Adrenal gland (tissue), 12 donors: ENCODE measurements around the gene DIAPH2. TPM values are rescaled to one million over a fixed set of nuclear protein-coding genes. Genes with fewer than 3 reads are reported as not detected.

Experiments
- DNase-seq, 7 donors: peaks; one replicate each; pipeline ENCODE4 v3.0.0-alpha.2; 2019 to 2020
- H3K27ac ChIP-seq, 5 donors: fragments of 200-600 bp; sonication (generic) in 4 of 5; 1 replicate in 3 of 5; 2 replicates in 2 of 5; pipeline versions ENCODE4 v1.5.1 to v1.8.0; 2016 to 2020; ENCODE audit warnings: mild to moderate bottlenecking in 1 of 5
- H3K27me3 ChIP-seq: fragments of 200-600 bp; 2 replicates; pipeline ENCODE4 v1.8.0; 2021
- H3K36me3 ChIP-seq, 2 donors: fragments of 200-600 bp; replicated peaks in 1 of 2; 1 replicate in 1 of 2; 2 replicates in 1 of 2; pipeline versions ENCODE4 v1.5.1 to v1.8.0; 2018 to 2022
- H3K4me1 ChIP-seq, 2 donors: fragments of 200-600 bp; replicated peaks in 1 of 2; 1 replicate in 1 of 2; 2 replicates in 1 of 2; pipeline versions ENCODE4 v1.5.1 to v1.8.0; 2018 to 2021
- H3K4me3 ChIP-seq, 4 donors: fragments of 200-600 bp; sonication (generic) in 3 of 4; one replicate each; pipeline ENCODE4 v1.5.1; 2016 to 2018
- H3K9me3 ChIP-seq, 3 donors: fragments of 200-600 bp; sonication (generic) in 1 of 3; replicated peaks in 1 of 3; 1 replicate in 2 of 3; 2 replicates in 1 of 3; pipeline versions ENCODE4 v1.5.1 to v1.8.0; 2016 to 2021
- POLR2A ChIP-seq, 2 donors: fragments of 450-650 bp; IDR thresholded peaks; one replicate each; pipeline ENCODE4 v1.6.1; 2017; ENCODE audit warnings: antibody characterized with exemption in 2 of 2, mild to moderate bottlenecking in 2 of 2, moderate library complexity in 1 of 2
- WGBS, 4 donors: extraction: QIAGEN DNeasy Blood & Tissue Kit in 2 of 4; methylation state at CpG; one replicate each; pipeline versions ENCODE4 v1.1.5 to v1.1.7; 2013 to 2017; 5-methylcytosine and 5-hydroxymethylcytosine counted together
- intact Hi-C, 2 donors: fragments of 100-400 bp; cut with DNase I; formaldehyde crosslinking; loops; one replicate each; pipeline versions ENCODE4 v1.14.1 to v1.15.0; 2022 to 2023
- polyA plus RNA-seq, 3 donors: library from polyadenylated mRNA; stranded (reverse); fragments of 200-250 nt in 2 of 3; fragments of 350-450 nt in 1 of 3; fragmentation: Illumina TruSeq in 1 of 3; extraction: RNeasy Lipid Tissue Mini Kit (QIAGEN cat#74804) in 1 of 3; gene quantifications; one replicate each; pipeline ENCODE4 v1.2.3, GENCODE V29; 2013 to 2014
- total RNA-seq, 9 donors: library from RNA; depleted of rRNA in 4 of 9; stranded (reverse); fragments of >200 nt in 4 of 9; fragments of 120-200 nt in 1 of 9; fragmentation: NEBNext Ultra II Directional in 1 of 9; extraction: Animal tissue kit (Norgen Biotek cat#: 25700) in 1 of 9; gene quantifications; one replicate each; pipeline versions ENCODE4 v1.1.0 to v1.2.4, GENCODE V29; 2013 to 2023
- TF ChIP-seq, protein P1 (sequence below), 6 experiments: fragments of 450-650 bp in 4 of 6; fragments of 200-600 bp in 2 of 6; sonication (generic) in 1 of 6; IDR thresholded peaks; 1 replicate in 5 of 6; 2 replicates in 1 of 6; pipeline versions ENCODE4 v1.5.1 to v1.8.0; 2016 to 2021; ENCODE audit warnings: antibody characterized with exemption in 6 of 6, mild to moderate bottlenecking in 2 of 6, moderate library complexity in 1 of 6
- donor health status: healthy with polysubstance abuse.
- donor health status: Bipolar disorder and iron deficiency.
- donor health status: DM: yes; HTN: yes; CAD: no.
- donor health status: DM: no; HTN: no; CAD: no.
- donor health status: DM: no; HTN: no; CAD: no.
- donor health status: DM: yes; HTN: yes; CAD: no.

The DIAPH2 gene
- total and polyA plus RNA-seq, 12 donors, result 3.2 to 33.3 (median 12.3) TPM

DNA sequence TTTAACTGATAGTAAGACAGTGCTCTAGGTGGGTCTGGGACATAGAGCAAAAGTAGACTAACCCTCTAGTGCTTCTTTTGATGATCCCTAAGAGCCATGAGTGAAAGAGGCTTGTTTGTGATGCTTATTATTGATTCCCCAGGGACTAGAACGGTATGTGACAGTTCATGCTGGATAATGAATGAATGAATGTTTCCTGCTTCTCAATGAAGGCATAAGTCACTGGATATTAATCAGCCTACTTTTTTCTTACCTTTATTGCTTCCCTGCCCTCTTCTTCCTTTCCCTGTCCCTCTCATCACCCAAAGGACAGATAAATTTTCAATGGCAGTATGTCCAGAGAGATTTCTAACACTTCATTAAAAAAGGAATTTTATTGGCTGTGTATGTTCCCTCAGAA, 685.3 kb downstream of the DIAPH2 start:
- intact Hi-C loops, result no loop called here
- WGBS, 4 donors, result 52 to 92% (median 72%) methylated on average over 1 of the region's 1 CpG
- Histone ChIP-seq H3K27me3 (no peaks in the 10 kb centered on the region), H3K4me3 (no peak overlapping the region), H3K27ac (no peak overlapping the region), H3K36me3 (no peaks in the 10 kb centered on the region), H3K9me3 (no peaks in the 10 kb centered on the region), H3K4me1 (no peaks in the 10 kb centered on the region)
- TF ChIP-seq, protein P1, sequence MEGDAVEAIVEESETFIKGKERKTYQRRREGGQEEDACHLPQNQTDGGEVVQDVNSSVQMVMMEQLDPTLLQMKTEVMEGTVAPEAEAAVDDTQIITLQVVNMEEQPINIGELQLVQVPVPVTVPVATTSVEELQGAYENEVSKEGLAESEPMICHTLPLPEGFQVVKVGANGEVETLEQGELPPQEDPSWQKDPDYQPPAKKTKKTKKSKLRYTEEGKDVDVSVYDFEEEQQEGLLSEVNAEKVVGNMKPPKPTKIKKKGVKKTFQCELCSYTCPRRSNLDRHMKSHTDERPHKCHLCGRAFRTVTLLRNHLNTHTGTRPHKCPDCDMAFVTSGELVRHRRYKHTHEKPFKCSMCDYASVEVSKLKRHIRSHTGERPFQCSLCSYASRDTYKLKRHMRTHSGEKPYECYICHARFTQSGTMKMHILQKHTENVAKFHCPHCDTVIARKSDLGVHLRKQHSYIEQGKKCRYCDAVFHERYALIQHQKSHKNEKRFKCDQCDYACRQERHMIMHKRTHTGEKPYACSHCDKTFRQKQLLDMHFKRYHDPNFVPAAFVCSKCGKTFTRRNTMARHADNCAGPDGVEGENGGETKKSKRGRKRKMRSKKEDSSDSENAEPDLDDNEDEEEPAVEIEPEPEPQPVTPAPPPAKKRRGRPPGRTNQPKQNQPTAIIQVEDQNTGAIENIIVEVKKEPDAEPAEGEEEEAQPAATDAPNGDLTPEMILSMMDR (IDR thresholded peaks at IDR 0.05), result no peak
- TF ChIP-seq POLR2A (IDR thresholded peaks at IDR 0.05), result no peak
- DNase-seq, result no peak

DNA sequence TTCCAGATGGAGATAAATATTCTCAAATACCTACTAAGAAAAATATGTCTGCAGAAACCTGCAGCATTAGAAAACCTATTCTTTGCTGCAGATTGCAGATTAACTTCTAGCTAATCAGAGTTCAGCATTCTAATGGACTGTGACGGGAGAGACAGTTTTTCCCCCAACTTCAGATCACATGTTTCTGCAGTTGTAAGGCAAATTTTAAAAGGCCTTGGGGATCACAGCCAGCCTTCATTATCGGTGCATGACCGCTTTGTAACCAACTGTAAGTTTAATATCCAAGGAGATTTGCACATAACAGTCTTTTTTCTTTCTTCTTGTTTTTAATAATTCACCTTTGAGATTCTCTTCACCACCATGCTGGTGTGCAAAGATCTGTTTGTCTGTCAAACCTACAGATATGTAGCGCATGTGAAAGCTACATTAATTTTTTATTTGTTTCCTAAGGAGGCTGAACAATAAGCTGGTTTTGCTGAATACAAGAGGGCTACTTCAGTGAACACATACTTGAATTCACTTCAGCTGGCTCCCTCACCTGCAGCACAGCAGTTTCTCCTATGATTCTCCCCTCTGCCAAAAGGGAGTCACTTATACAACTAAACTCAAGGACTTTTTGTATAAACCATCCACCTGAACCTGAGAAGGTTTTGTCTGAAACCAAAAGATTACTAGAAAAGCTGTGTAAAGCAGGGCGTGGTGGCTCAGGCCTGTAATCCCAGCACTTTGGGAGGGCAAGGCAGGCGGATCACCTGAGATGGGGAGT, 687.5 kb downstream of the DIAPH2 start:
- intact Hi-C loops, result no loop called here
- no peak for TF ChIP-seq POLR2A (IDR thresholded peaks at IDR 0.05)
- TF ChIP-seq, protein P1 (IDR thresholded peaks at IDR 0.05), result no peak
- 60 to 74% (median 69%) methylated on average over 6 of the region's 6 CpGs for WGBS, 4 donors
- H3K36me3 ChIP-seq, result no peaks in the 10 kb centered on the region
- H3K4me3 ChIP-seq, result no peak overlapping the region
- no peaks in the 10 kb centered on the region for H3K4me1 ChIP-seq
- peaks cover 5% of the 10 kb centered on the region for H3K27me3 ChIP-seq
- no peak overlapping the region for H3K27ac ChIP-seq
- DNase-seq, result peak in 5 of 7 donors; percentile 26 to 49 (median 33)
- no peaks in the 10 kb centered on the region for H3K9me3 ChIP-seq

DNA sequence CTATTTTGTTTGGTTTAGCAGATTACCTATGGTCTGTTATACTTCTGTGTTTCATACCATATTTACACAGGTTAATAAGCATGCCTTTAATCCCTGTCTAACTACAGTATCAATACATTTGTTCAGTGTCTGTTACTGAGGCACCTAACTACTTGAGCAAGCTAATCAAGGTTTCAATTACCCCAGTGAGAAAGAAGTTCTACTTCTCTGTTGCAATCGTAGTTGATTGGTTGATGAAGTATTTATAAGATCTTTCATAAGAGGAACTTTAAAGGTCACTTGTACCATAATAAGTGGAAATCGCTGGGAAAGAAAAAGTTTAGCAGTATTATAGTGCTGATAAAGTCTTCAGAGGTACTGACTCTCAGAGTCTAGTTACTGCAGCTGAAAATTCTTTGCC, 689.6 kb downstream of the DIAPH2 start:
- no peak overlapping the region for H3K27ac ChIP-seq
- TF ChIP-seq POLR2A (IDR thresholded peaks at IDR 0.05), result no peak
- TF ChIP-seq, protein P1 (IDR thresholded peaks at IDR 0.05), result no peak
- 60 to 76% (median 69%) methylated on average over 2 of the region's 2 CpGs for whole genome bisulfite sequencing, 4 donors
- no peaks in the 10 kb centered on the region for H3K9me3 ChIP-seq
- no peaks in the 10 kb centered on the region for H3K36me3 ChIP-seq
- intact Hi-C loops, result no loop called here
- no peak overlapping the region for H3K4me3 ChIP-seq
- no peaks in the 10 kb centered on the region for H3K4me1 ChIP-seq
- H3K27me3 ChIP-seq, result peaks cover 5% of the 10 kb centered on the region
- DNase-seq, result no peak

DNA sequence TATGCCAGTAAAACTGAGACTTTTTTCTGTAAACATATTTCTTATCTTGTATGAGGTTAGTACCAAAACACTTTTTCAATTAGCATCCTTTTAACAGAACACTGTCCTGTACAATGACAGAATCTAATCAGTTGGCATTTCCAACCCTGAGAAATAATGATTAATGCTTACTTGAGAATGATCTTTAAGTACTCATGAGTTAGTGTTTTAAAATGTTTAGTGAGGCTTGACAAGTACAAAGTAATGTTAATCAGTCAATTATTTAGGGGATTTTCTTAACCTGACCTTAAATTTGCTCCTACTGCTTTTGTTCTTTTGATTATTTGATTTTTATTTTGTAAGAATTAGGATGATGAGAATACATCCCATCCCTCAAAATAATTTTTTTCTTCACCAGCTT, 695.6 kb downstream of the DIAPH2 start:
- DNase-seq, result no peak
- peaks cover 5% of the 10 kb centered on the region for H3K27me3 ChIP-seq
- no peak overlapping the region for H3K4me3 ChIP-seq
- no peaks in the 10 kb centered on the region for H3K9me3 ChIP-seq
- no peaks in the 10 kb centered on the region for H3K36me3 ChIP-seq
- intact Hi-C loops, result no loop called here
- H3K4me1 ChIP-seq, result no peaks in the 10 kb centered on the region
- H3K27ac ChIP-seq, result no peak overlapping the region
- TF ChIP-seq, protein P1 (IDR thresholded peaks at IDR 0.05), result no peak
- TF ChIP-seq POLR2A (IDR thresholded peaks at IDR 0.05), result no peak
